BLaER1 treated with 17β-estradiol and CSF1 and Interleukin-3, amounts not matched to agents 10 nM and 100 nM (cell line): ENCODE data around the gene DIPK1A.

Experiments used
- H3K27ac ChIP-seq, 11 experiments: shearing (Covaris generic); formaldehyde crosslinking; 2 replicates each; pipeline ENCODE4 v1.8.1; 2022
- H3K27me3 ChIP-seq, 11 experiments: shearing (Covaris generic); formaldehyde crosslinking; 2 replicates each; pipeline ENCODE4 v1.8.1; 2022
- H3K36me3 ChIP-seq, 11 experiments: shearing (Covaris generic); formaldehyde crosslinking; 2 replicates each; pipeline ENCODE4 v1.8.1; 2022
- H3K4me1 ChIP-seq, 10 experiments: shearing (Covaris generic); formaldehyde crosslinking; 2 replicates each; pipeline ENCODE4 v1.8.1; 2022
- H3K4me2 ChIP-seq, 11 experiments: shearing (Covaris generic); formaldehyde crosslinking; 2 replicates each; pipeline ENCODE4 v1.8.1; 2022
- H3K4me3 ChIP-seq, 10 experiments: shearing (Covaris generic); formaldehyde crosslinking; 2 replicates each; pipeline ENCODE4 v1.8.1; 2022
- H3K9ac ChIP-seq, 11 experiments: shearing (Covaris generic); formaldehyde crosslinking; 2 replicates each; pipeline ENCODE4 v1.8.1; 2022
- H3K9me3 ChIP-seq, 11 experiments: shearing (Covaris generic); formaldehyde crosslinking; replicated peaks in 1 of 11; 2 replicates each; pipeline ENCODE4 v1.8.1; 2022
- H4K20me1 ChIP-seq, 11 experiments: shearing (Covaris generic); formaldehyde crosslinking; 2 replicates each; pipeline ENCODE4 v1.8.1; 2022
- Cebpa-rat ChIP-seq, 11 experiments: shearing (Covaris generic); IDR thresholded peaks; 2 replicates each; pipeline ENCODE4 v1.8.1; 2022

Gene DIPK1A

GRCh38 chr1:92948071-92948470 is 13.2 kb downstream of the DIPK1A start:
- Histone ChIP-seq H3K4me1 (peaks cover 42 to 53% (median 50%) of the 10 kb centered on the region in 10 experiments), H3K9ac (no peak overlapping the region), H3K27me3 (no peaks in the 10 kb centered on the region), H3K27ac (no peak overlapping the region), H3K9me3 (peaks cover 0 to 7% (median 0%) of the 10 kb centered on the region in 11 experiments; a peak in 5 of 22 replicates), H3K4me3 (no peak overlapping the region), H3K4me2 (no peak overlapping the region), H4K20me1 (no peaks in the 10 kb centered on the region), H3K36me3 (no peaks in the 10 kb centered on the region)
- TF ChIP-seq Cebpa-rat (IDR thresholded peaks at IDR 0.05): no peak

GRCh38 chr1:92945748-92946270 is 15.5 kb downstream of the DIPK1A start:
- Histone ChIP-seq H3K9ac (no peak overlapping the region), H3K27ac (no peak overlapping the region), H3K9me3 (peaks cover 0 to 7% (median 0%) of the 10 kb centered on the region in 11 experiments; a peak in 5 of 22 replicates), H3K4me2 (peak overlapping the region in 5 of 11 experiments; percentile 1 to 39 (median 28); a peak in 6 of 22 replicates), H4K20me1 (no peaks in the 10 kb centered on the region), H3K4me1 (peaks cover 24 to 31% (median 29%) of the 10 kb centered on the region in 10 experiments), H3K36me3 (no peaks in the 10 kb centered on the region), H3K27me3 (no peaks in the 10 kb centered on the region), H3K4me3 (no peak overlapping the region)
- no peak for TF ChIP-seq Cebpa-rat (IDR thresholded peaks at IDR 0.05)

DNA sequence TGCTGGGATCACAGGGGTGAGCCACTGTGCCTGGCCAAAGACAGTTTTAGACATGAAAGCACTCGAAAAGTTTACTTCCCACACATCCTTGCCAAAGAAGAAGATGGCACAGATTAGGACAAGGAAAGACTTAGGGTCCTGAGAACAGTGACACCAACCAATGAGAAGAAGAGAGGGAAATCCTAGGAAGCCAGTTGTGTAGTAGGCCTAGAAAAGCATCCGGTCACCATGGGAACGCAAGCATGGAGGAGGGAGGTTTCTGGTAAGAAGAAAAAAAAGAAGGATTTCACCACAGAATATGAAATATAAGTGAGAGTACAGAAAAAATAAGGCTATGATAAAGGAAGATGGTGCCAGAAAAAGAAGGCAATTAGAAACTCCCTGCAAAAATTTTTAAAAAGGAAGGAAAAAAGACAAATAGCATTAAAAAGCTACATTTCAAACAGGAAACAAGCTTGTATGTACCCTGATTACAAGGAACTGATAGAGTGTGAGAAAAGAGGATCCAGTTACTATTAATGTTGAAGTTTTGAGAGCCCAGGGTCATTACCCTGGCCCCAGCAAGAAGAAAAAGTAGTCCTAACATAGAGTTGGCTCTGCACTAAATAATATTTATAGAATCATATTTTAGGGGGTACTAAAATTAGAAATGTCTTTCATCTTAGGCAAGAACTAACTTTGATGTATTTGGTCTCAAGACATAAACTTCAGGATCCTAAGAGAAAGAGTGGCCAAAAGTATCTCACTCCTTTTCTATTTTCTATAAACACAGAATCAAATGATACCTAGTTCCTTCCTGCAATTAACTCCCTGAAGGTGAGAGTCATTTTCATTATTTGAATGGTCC is 16.1 kb downstream of the DIPK1A start:
- H3K9me3 ChIP-seq: peaks cover 0 to 7% (median 0%) of the 10 kb centered on the region in 11 experiments; a peak in 5 of 22 replicates
- H3K36me3 ChIP-seq: no peaks in the 10 kb centered on the region
- H3K27ac ChIP-seq: no peak overlapping the region
- H3K9ac ChIP-seq: no peak overlapping the region
- H4K20me1 ChIP-seq: no peaks in the 10 kb centered on the region
- no peaks in the 10 kb centered on the region for H3K27me3 ChIP-seq
- peak overlapping the region in 10 of 11 experiments; percentile 1 to 48 (median 26); a peak in 14 of 22 replicates for H3K4me2 ChIP-seq
- H3K4me1 ChIP-seq: peaks cover 19 to 24% (median 22%) of the 10 kb centered on the region in 10 experiments
- no peak overlapping the region for H3K4me3 ChIP-seq
- no peak for TF ChIP-seq Cebpa-rat (IDR thresholded peaks at IDR 0.05)

DNA sequence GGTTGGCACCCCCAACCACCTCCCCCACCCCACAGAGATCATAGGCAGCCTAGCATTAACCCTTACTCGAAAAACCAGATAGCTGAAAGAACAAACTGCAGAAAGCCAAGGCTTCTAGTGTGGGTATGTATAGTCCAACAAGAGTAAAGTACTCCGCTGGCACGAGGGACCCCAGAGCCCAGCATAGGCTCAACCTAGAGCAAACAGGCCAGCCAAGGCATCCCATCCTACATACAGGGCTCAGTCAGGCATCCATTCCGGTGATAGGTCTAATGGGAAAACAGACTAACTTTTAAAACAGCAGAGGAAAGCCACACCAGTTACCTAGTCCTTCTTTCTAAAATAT is 17.8 kb downstream of the DIPK1A start:
- Histone ChIP-seq H3K4me1 (peaks cover 11 to 17% (median 14%) of the 10 kb centered on the region in 10 experiments; a peak in 17 of 20 replicates), H3K9ac (no peak overlapping the region), H4K20me1 (no peaks in the 10 kb centered on the region), H3K36me3 (no peaks in the 10 kb centered on the region), H3K9me3 (peaks cover 0 to 7% (median 0%) of the 10 kb centered on the region in 11 experiments; a peak in 5 of 22 replicates), H3K27ac (no peak overlapping the region), H3K27me3 (no peaks in the 10 kb centered on the region), H3K4me3 (no peak overlapping the region), H3K4me2 (no peak overlapping the region)
- no peak for TF ChIP-seq Cebpa-rat (IDR thresholded peaks at IDR 0.05)

DNA sequence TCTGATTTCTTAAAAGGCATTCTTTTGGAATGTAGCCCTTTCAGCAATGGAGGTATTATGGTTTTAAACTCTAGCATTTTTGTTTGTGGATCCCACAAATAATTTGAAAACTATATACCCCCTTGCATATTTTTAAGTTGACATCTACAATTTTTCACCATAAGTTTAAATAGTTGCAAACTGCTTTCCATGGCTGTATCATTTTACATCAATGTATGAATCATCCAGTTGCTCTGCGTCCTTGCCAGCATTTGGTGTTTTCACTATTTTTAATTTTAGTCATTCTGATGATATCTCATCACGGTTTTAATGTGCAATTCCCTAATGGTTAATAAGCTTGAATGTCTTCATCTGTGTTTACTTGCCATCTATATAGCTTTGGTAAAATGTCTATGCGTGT is 20.7 kb downstream of the DIPK1A start:
- Histone ChIP-seq H3K9ac (no peak overlapping the region), H3K9me3 (no peaks in the 10 kb centered on the region), H3K36me3 (no peaks in the 10 kb centered on the region), H3K27ac (no peak overlapping the region), H3K4me3 (no peak overlapping the region), H3K4me1 (peaks cover 9 to 15% (median 12%) of the 10 kb centered on the region in 10 experiments; a peak in 17 of 20 replicates), H4K20me1 (no peaks in the 10 kb centered on the region), H3K4me2 (no peak overlapping the region), H3K27me3 (no peaks in the 10 kb centered on the region)
- no peak for TF ChIP-seq Cebpa-rat (IDR thresholded peaks at IDR 0.05)

- Histone ChIP-seq H3K27ac (no peak overlapping the region), H3K36me3 (no peaks in the 10 kb centered on the region), H3K4me1 (peaks cover 0 to 10% (median 6%) of the 10 kb centered on the region in 10 experiments; a peak in 10 of 20 replicates), H3K4me2 (no peak overlapping the region), H3K27me3 (no peaks in the 10 kb centered on the region), H3K4me3 (no peak overlapping the region), H3K9me3 (no peaks in the 10 kb centered on the region), H4K20me1 (no peaks in the 10 kb centered on the region), H3K9ac (no peak overlapping the region)
- no peak for TF ChIP-seq Cebpa-rat (IDR thresholded peaks at IDR 0.05)
Measured at GRCh38 chr1:92937731-92938130, 23.5 kb downstream of the DIPK1A start.

GRCh38 chr1:92936865-92937264 is 24.4 kb downstream of the DIPK1A start:
- Histone ChIP-seq H3K4me2 (no peak overlapping the region), H3K4me1 (peaks cover 0 to 10% (median 6%) of the 10 kb centered on the region in 10 experiments; a peak in 10 of 20 replicates)
- no peak for TF ChIP-seq Cebpa-rat (IDR thresholded peaks at IDR 0.05)

GRCh38 chr1:92934395-92935378 is 26.6 kb downstream of the DIPK1A start:
- no peaks in the 10 kb centered on the region for H3K36me3 ChIP-seq
- no peaks in the 10 kb centered on the region for H3K27me3 ChIP-seq
- H3K4me1 ChIP-seq: peaks cover 4 to 12% (median 8%) of the 10 kb centered on the region in 10 experiments; a peak in 16 of 20 replicates
- no peak overlapping the region for H3K4me3 ChIP-seq
- H3K27ac ChIP-seq: no peak overlapping the region
- peak overlapping the region in 7 of 11 experiments; percentile 2 to 44 (median 23); a peak in 10 of 22 replicates for H3K4me2 ChIP-seq
- no peak for TF ChIP-seq Cebpa-rat (IDR thresholded peaks at IDR 0.05)
- no peaks in the 10 kb centered on the region for H3K9me3 ChIP-seq
- H4K20me1 ChIP-seq: no peaks in the 10 kb centered on the region
- H3K9ac ChIP-seq: no peak overlapping the region

More at GRCh38 chr1:92936865-92937264, 24.4 kb downstream of the DIPK1A start:
- no peak overlapping the region for H3K9ac ChIP-seq
- H3K36me3 ChIP-seq: no peaks in the 10 kb centered on the region
- no peak overlapping the region for H3K27ac ChIP-seq
- H3K9me3 ChIP-seq: no peaks in the 10 kb centered on the region
- no peaks in the 10 kb centered on the region for H4K20me1 ChIP-seq
- H3K27me3 ChIP-seq: no peaks in the 10 kb centered on the region
- no peak overlapping the region for H3K4me3 ChIP-seq
